B cell (primary cell): ENCODE data around the gene NBR1. TPM values are rescaled to one million over a fixed set of nuclear protein-coding genes. Genes with fewer than 3 reads are reported as not detected.
A peak's percentile ranks its signal among the peaks of the same experiment; 100 is the strongest.
"Not testable (repeated sequence)": the region's sequence is repeated elsewhere in the genome, so short reads cannot be mapped to it uniquely, and the experiment has no call there.

Experiments used
- ATAC-seq: fragments of 200-7000 bp; cut with Tn5 transposase; one replicate; pipeline ENCODE4 v1.10.0; 2021; ENCODE audit warnings: low read depth, mild to moderate bottlenecking, moderate number of reproducible peaks, moderate library complexity
- CTCF ChIA-PET: fragments of 350-600 bp; sonication (Branson Sonifier 250); formaldehyde crosslinking; loops from one replicate; lab custom pipeline; 2021; ENCODE audit warnings: antibody characterized with exemption, inconsistent platforms; lab: Charles Lee
- POLR2A ChIA-PET: fragments of 350-600 bp; sonication (Branson Sonifier 250); formaldehyde crosslinking; loops from one replicate; lab custom pipeline; 2021; ENCODE audit warnings: antibody characterized with exemption; lab: Charles Lee
- DNase-seq: peaks from one replicate; pipeline ENCODE4 v3.0.0; 2013
- H2AFZ ChIP-seq: 2 replicates; pipeline ENCODE4 v1.6.1; 2012; ENCODE audit warnings: mild to moderate bottlenecking, low read depth, low read length; ENCODE audit not compliant: insufficient read depth, poor library complexity, severe bottlenecking
- H3K27ac ChIP-seq, 2 donors: 1 replicate in 1 of 2; 2 replicates in 1 of 2; pipeline ENCODE4 v1.5.1; 2012 to 2013; ENCODE audit warnings: low read length in 2 of 2, mild to moderate bottlenecking in 2 of 2, moderate library complexity in 1 of 2
- H3K27me3 ChIP-seq, 4 experiments: fragments of 200-600 bp in 1 of 4; sonication (generic) in 1 of 4; replicated peaks in 1 of 4; 1 replicate in 2 of 4; 2 replicates in 2 of 4; pipeline versions ENCODE4 v1.6.1 to v1.7.0; 2013 to 2016; ENCODE audit warnings: low read length in 3 of 4, mild to moderate bottlenecking in 2 of 4, mixed read lengths in 1 of 4, moderate library complexity in 1 of 4; ENCODE audit not compliant: insufficient read depth in 4 of 4, control insufficient read depth in 3 of 4; ENCODE audit errors: control extremely low read depth in 1 of 4
- H3K36me3 ChIP-seq, 2 experiments: replicated peaks in 1 of 2; 1 replicate in 1 of 2; 2 replicates in 1 of 2; pipeline versions ENCODE4 v1.6.1 to v1.7.1; 2013; ENCODE audit warnings: low read length in 1 of 2; ENCODE audit not compliant: insufficient read depth in 2 of 2, control insufficient read depth in 1 of 2; ENCODE audit errors: control extremely low read depth in 1 of 2, extremely low read depth in 1 of 2
- H3K4me1 ChIP-seq, 2 donors: fragments of 200-600 bp in 1 of 2; sonication (generic) in 1 of 2; 1 replicate in 1 of 2; 2 replicates in 1 of 2; pipeline versions ENCODE4 v1.5.1 to v1.6.1; 2013 to 2017; ENCODE audit warnings: low read length in 2 of 2; ENCODE audit not compliant: control insufficient read depth in 2 of 2, insufficient read depth in 2 of 2
- H3K4me2 ChIP-seq: replicated peaks from 2 replicates; pipeline ENCODE3; 2012; ENCODE audit warnings: mild to moderate bottlenecking, low read depth, low read length; ENCODE audit not compliant: poor library complexity, severe bottlenecking
- H3K4me3 ChIP-seq, 5 experiments: fragments of 200-600 bp in 1 of 5; sonication (generic) in 1 of 5; 1 replicate in 3 of 5; 2 replicates in 2 of 5; pipeline versions ENCODE4 v1.5.1 to v1.7.0; 2011 to 2016; ENCODE audit warnings: low read length in 4 of 5, mild to moderate bottlenecking in 4 of 5, low read depth in 2 of 5, control low read depth in 1 of 5, moderate library complexity in 1 of 5; ENCODE audit not compliant: insufficient read depth in 1 of 5; ENCODE audit errors: control extremely low read depth in 1 of 5, extremely low read depth in 1 of 5
- H3K79me2 ChIP-seq: fragments of 200-600 bp; sonication (generic); one replicate; pipeline ENCODE4 v1.6.0; 2016; ENCODE audit warnings: low read length; ENCODE audit not compliant: control insufficient read depth, insufficient read depth
- H3K9ac ChIP-seq: fragments of 200-600 bp; sonication (generic); 2 replicates; pipeline ENCODE4 v1.6.1; 2017; ENCODE audit warnings: mild to moderate bottlenecking, low read length, moderate library complexity
- H3K9me3 ChIP-seq, 3 donors: one replicate each; pipeline versions ENCODE4 v1.6.1 to v1.7.1; 2013; ENCODE audit warnings: low read length in 2 of 3; ENCODE audit not compliant: control insufficient read depth in 2 of 3, insufficient read depth in 1 of 3; ENCODE audit errors: control extremely low read depth in 1 of 3
- H4K20me1 ChIP-seq: 2 replicates; pipeline ENCODE4 v1.6.0; 2012; ENCODE audit warnings: mild to moderate bottlenecking, low read length; ENCODE audit not compliant: insufficient read depth, control insufficient read depth, poor library complexity, severe bottlenecking
- H3K27ac Mint-ChIP-seq: one replicate; pipeline ENCODE4 v1.8.0; 2021; ENCODE audit warnings: mixed read lengths
- H3K27me3 Mint-ChIP-seq: one replicate; pipeline ENCODE4 v1.8.0; 2021; ENCODE audit warnings: mixed read lengths
- H3K4me1 Mint-ChIP-seq: one replicate; pipeline ENCODE4 v1.8.0; 2021; ENCODE audit warnings: mixed read lengths
- H3K4me3 Mint-ChIP-seq: one replicate; pipeline ENCODE4 v1.8.0; 2021; ENCODE audit warnings: mixed read lengths
- H3K9me3 Mint-ChIP-seq: one replicate; pipeline ENCODE4 v1.8.0; 2022; ENCODE audit warnings: mixed read lengths; ENCODE audit not compliant: insufficient read depth
- WGBS: methylation state at CpG from one replicate; pipeline ENCODE4 v1.1.5; 2013; ENCODE audit warnings: missing lambda C conversion rate; ENCODE audit not compliant: insufficient coverage; 5-methylcytosine and 5-hydroxymethylcytosine counted together
- intact Hi-C: fragments of 100-400 bp; cut with micrococcal nuclease; formaldehyde crosslinking; loops from one replicate; pipeline ENCODE4 v1.10.0; 2022
- polyA plus RNA-seq: library from polyadenylated mRNA; depleted of rRNA; stranded (reverse); fragments of >200 nt; gene quantifications from 2 replicates; pipeline ENCODE4 v1.2.3, GENCODE V29; 2012
- total RNA-seq, 2 donors: library from RNA; stranded (reverse); fragments of 120-200 nt in 1 of 2; gene quantifications; 1 replicate in 1 of 2; 2 replicates in 1 of 2; pipeline versions ENCODE4 v1.2.3 to v1.2.4, GENCODE V29; 2013 to 2022

NBR1 gene
- total and polyA plus RNA-seq, 2 donors (not counting 1 experiment from before 2014, with no cell fraction given): 18.8 to 43.9 TPM

- H3K4me2 ChIP-seq, POLR2A ChIA-PET, DNase-seq, intact Hi-C loops, H3K4me1 Mint-ChIP-seq, H3K36me3 ChIP-seq, H4K20me1 ChIP-seq, H3K4me1 ChIP-seq, H3K27me3 Mint-ChIP-seq, ATAC-seq, H2AFZ ChIP-seq, H3K79me2 ChIP-seq, H3K9me3 Mint-ChIP-seq, CTCF ChIA-PET, H3K27me3 ChIP-seq: not testable (repeated sequence)
- Histone ChIP-seq H3K9ac (peak overlapping the region; percentile 58), H3K4me3 (peak overlapping the region in 2 of 5 experiments; percentile 52 to 67), H3K27ac (peak overlapping the region in 1 of 2 donors; percentile 36), H3K9me3 (peaks cover 0 to 10% (median 0%) of the 10 kb centered on the region in 3 donors)
- peak overlapping the region; percentile 38 for H3K27ac Mint-ChIP-seq
- peak overlapping the region; percentile 63 for H3K4me3 Mint-ChIP-seq
- WGBS: no CpG with 5 or more reads among the region's 40 CpGs
Measured at GRCh38 chr17:43231205-43232020, 60.4 kb downstream of the NBR1 start.

- peak overlapping the region in 1 of 2 donors; percentile 36 for H3K27ac ChIP-seq
Measured at GRCh38 chr17:43232021-43232699, 61.1 kb downstream of the NBR1 start.

GRCh38 chr17:43233263-43233662 lies 62.2 kb downstream of the NBR1 start:
- H3K9me3 Mint-ChIP-seq, H3K36me3 ChIP-seq, H3K27ac Mint-ChIP-seq, DNase-seq, H3K4me2 ChIP-seq, POLR2A ChIA-PET, H2AFZ ChIP-seq, H3K9ac ChIP-seq, H3K79me2 ChIP-seq, H3K4me1 ChIP-seq, H3K27me3 Mint-ChIP-seq, intact Hi-C loops, H3K4me3 ChIP-seq, H3K4me3 Mint-ChIP-seq, ATAC-seq, H3K4me1 Mint-ChIP-seq, H3K27me3 ChIP-seq, H3K27ac ChIP-seq, H4K20me1 ChIP-seq, CTCF ChIA-PET: not testable (repeated sequence)
- H3K9me3 ChIP-seq: peaks cover 0 to 10% (median 0%) of the 10 kb centered on the region in 3 donors
- no CpG with 5 or more reads among the region's 15 CpGs for WGBS

More at GRCh38 chr17:43232021-43232699, 61.1 kb downstream of the NBR1 start:
- H3K4me3 ChIP-seq: peak overlapping the region in 2 of 5 experiments; percentile 52 to 67
- H3K4me1 Mint-ChIP-seq, intact Hi-C loops, POLR2A ChIA-PET, H2AFZ ChIP-seq, H3K4me1 ChIP-seq, H3K79me2 ChIP-seq, H3K9me3 Mint-ChIP-seq, H4K20me1 ChIP-seq, H3K27me3 Mint-ChIP-seq, H3K36me3 ChIP-seq, ATAC-seq, H3K4me2 ChIP-seq, H3K27me3 ChIP-seq, CTCF ChIA-PET: not testable (repeated sequence)
- peak overlapping the region; percentile 58 for H3K9ac ChIP-seq
- H3K9me3 ChIP-seq: peaks cover 0 to 10% (median 0%) of the 10 kb centered on the region in 3 donors
- peak overlapping the region; percentile 63 for H3K4me3 Mint-ChIP-seq
- H3K27ac Mint-ChIP-seq: peak overlapping the region; percentile 74
- peak; percentile 52 for DNase-seq
- WGBS: 83% methylated on average over 11 of the region's 24 CpGs
